NCI-H2196 treated with DMSO at 0.1 percent for 48 hours (cell line): ENCODE results near the gene LOXHD1.

Source experiments
- DNase-seq: peaks from one replicate; lab custom pipeline; 2025; ENCODE audit not compliant: unreplicated experiment; lab: John Stamatoyannopoulos, UW

The LOXHD1 gene

GRCh38 chr18:46482831-46483230 lies 174.2 kb downstream of the LOXHD1 start:
- no peak for DNase-seq

DNA sequence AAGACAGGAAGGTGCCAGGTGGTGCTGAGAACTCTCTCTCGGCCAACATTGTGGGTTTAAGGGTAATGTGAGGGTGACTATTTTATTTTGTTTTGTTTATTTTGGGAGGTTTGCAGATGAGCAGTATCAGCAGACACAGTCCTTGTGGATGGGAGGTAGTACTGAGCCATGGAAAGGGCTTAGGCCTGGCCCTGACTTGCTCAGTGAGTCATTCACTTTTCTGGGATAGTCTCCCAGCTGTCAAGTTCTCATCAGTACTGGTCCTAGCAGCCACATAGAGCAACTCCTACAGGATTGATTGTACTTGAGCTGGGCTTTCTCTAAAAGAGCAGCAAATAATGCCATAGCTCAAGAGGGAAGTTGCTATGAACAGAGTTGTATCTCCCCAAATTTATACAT lies 175.2 kb downstream of the LOXHD1 start:
- no peak for DNase-seq

- DNase-seq: peak; percentile 12
Observed at GRCh38 chr18:46481048-46481846, 175.8 kb downstream of the LOXHD1 start.

GRCh38 chr18:46480226-46480625 lies 176.8 kb downstream of the LOXHD1 start:
- DNase-seq: no peak

DNA sequence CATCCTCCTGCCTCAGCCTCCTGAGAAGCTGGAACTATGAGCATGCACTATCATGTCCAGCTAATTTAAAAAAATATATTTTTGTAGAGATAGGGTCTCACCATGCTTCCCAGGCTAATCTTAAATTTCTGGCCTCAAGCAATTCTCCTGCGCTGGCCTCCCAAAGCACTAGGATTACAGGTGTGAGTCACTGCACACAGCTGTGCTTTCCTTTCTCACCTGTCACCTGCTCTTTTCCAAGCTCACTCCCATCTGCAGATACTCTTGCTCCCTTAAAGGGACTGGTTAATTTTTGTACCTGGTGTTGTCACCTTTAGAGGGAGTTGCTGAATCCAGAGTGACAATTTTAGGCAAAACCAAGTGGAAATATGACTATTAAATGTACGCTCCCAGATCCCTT lies 178.2 kb downstream of the LOXHD1 start:
- peak; percentile 18 for DNase-seq

DNA sequence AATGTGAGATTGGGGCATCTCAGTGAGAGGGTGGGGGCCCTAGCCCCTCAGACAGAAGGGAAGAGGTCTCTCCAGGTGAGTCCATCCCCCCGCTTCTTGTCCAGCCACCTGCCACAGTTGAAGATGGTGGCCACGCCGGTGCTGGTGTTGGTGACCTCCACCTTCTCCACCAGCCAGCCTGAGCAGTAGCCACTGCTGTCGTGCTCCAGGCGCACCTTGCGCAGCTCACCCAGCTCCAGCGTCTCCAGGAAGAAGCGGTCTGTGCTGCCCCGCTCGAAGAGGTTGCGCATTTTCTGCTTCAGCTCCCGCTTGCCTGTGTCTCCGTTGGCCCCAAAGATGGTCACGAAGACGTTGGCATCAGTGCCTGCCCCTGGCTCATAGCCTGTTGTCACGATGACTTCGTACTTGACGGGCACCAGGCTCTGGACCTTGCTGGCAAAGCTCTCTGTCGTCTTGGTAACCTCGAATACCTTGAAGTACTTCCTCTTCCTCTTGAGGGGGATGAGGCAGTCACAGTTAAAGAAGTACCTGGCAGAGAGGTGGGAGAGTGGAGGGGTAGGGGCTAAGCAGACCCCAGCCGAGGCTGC lies 179.5 kb downstream of the LOXHD1 start:
- peak; percentile 23 for DNase-seq

GRCh38 chr18:46475390-46475752 lies 181.6 kb downstream of the LOXHD1 start:
- DNase-seq: no peak

DNA sequence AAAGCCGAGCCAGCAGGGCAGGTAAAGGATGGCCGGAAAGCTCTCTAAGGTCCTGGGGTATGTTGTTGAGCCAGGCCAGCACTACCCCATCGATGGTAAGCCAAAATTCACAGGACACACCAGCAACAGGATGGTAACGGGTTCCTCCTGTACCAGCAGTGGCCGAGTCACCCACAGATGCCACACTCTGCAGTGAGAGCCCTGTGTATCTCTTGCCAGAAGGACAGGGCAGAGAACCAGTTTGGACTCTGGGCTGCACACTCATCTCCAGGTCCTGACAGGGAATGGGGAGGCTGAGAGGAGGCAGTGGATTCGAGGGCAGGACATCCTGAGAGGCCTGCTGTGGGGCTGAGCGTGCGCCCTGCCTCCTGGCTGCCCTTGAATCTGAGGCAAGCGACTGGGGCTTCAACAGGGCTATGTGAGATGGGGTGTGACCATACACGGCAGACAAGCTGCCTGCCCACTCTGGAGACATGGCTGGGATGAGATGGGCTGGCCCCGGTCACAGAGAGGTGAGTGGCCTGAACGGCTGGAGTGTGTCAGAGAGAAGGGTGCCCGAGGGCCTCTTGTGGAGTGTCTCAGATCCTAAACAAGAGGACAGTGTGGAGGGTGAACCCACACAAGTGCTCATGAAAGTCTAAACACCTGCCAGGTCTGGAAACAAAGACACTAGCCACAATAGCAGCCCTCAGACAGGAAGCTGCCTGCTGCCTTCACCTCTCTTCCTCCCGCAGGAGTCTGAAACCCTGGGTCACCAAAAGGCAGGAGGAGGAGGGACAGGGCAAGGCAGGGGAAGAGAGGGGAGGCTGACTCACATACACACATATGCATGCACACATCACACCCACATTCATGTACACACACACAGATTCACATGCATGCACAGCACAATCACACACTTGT lies 182.3 kb downstream of the LOXHD1 start:
- peak; percentile 60 for DNase-seq

- DNase-seq: no peak
Observed at GRCh38 chr18:46471809-46472498, 185.1 kb downstream of the LOXHD1 start.

GRCh38 chr18:46470714-46471113 lies 186.3 kb downstream of the LOXHD1 start:
- no peak for DNase-seq

DNA sequence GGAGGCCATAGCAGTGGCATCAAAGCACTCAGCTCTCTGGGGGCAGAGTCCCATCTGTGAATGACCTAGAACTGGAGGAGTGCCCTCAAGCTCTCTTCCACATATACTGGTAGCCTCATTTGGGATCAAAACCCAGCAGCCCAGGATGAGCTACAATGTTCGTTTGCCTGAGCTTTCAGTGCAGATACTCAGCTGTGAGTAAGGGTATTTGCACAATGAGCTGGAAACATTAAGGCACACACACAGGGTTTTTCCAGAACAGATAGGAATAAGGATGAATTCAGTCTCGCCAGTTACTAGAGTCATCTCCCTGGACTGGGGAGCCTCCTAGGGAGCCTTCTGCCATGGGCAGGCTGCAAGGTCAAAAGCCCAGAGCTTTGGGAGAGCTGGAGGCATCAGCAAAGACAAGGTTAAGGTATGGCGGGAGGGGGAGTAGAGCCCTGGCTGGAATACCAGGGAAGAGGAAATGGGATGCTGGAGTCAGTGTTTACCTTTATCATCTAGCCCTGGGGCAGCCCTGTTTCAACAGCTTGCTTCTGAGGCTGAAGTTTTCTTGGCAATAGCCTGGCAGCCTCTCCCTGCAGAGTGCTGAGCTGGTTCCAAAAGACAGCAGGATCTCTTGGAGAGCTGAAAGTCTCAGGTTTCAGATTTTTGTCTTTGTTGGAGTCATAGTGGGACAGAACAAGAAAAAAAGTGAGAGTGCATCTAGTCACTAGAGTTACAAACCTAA lies 187.7 kb downstream of the LOXHD1 start:
- peak; percentile 46 for DNase-seq

DNA sequence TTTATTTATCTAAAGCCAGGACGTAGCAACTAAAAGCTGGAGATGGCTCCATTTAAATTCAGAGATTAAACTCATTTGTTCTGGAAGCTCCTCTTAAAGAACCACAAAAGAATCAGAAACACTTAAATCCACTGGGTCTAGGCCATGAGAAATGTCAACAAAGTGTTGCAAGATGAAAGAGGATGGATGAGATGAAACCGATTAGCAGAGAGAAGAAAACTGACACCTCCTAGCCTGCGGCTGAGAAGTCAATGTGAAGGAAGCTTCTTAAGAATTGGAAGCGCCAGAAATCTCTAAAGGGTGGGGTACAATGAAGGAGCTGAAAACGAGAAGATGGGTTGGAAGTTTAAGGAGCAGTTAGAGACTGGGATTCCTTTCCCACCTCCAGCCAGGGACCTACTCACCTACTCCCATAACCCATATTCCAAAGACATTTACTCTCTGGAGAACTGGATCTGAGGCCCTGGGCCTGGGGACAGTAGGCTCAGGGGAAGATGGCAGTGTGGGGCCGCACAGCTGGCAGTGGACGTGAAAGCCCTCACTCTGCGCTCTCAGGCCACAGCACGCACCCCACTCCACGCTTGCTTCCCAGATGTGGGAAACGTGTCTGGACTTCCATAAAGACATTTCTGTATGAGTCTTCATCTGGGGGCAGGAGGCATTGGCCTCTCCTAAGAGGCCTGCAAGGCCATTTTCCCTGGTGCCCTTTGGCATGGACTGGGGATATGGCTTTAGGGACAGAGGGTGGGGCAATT lies 188.4 kb downstream of the LOXHD1 start:
- no peak for DNase-seq

- no peak for DNase-seq
Observed at GRCh38 chr18:46466234-46467160, 190.5 kb downstream of the LOXHD1 start.

GRCh38 chr18:46464926-46465655 lies 191.9 kb downstream of the LOXHD1 start:
- DNase-seq: no peak

DNA sequence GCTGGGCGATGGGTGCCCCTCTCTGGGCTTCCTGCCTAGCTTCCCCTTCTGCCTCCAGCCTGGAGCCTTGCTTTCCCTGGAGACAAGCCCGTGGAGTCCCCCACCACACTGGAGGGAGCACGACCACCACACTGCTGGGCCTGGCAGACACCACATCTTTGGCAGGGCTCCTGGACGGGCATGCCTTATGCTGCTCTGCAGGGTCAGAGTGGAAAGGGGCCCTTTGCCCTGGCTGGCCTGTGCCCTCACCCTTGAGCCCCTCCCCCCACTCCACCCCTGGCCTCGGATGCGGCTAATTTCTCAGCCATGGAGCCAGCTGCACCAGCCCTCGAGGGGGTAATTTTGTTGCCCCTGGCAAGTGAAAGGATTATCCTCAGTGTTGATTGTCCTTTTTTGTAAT lies 194.5 kb downstream of the LOXHD1 start:
- DNase-seq: no peak

GRCh38 chr18:46461993-46462392 lies 195.0 kb downstream of the LOXHD1 start:
- DNase-seq: no peak

DNA sequence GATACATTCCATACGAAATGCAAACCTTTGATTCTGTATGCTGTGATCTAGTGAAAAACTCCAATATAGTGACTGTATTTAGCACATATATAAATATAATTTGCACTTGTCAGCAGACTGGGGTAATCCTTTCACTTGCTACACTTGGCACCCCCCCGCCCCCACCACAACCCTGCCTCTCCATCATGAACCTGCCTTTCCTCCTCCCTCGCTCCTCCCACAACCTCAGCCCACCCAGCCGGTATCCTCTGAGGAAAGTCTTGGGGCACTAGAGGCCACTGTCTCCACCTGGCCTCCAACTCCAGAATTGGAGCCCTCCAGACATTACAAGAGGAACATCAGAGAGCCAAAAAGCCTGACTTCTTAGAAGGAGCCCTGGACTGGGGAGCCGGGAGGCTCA lies 196.3 kb downstream of the LOXHD1 start:
- DNase-seq: no peak
